Psoas muscle (tissue), 8 donors: ENCODE results near the gene ALAD. TPM values are rescaled to one million over a fixed set of nuclear protein-coding genes. Genes with fewer than 3 reads are reported as not detected.
A peak's percentile ranks its signal among the peaks of the same experiment; 100 is the strongest.
"Not testable (repeated sequence)": the region's sequence is repeated elsewhere in the genome, so short reads cannot be mapped to it uniquely, and the experiment has no call there.

Experiments used
- ATAC-seq, 4 donors: fragments of 200-7000 bp; cut with Tn5 transposase; one replicate each; pipeline ENCODE4 v1.9.1; 2020; ENCODE audit warnings: moderate library complexity in 3 of 4, mild to moderate bottlenecking in 2 of 4
- DNase-seq, 2 donors: peaks; one replicate each; pipeline ENCODE4 v3.0.0-alpha.2; 2020
- H3K27ac ChIP-seq: fragments of 200-600 bp; one replicate; pipeline ENCODE4 v1.8.0; 2022
- H3K27me3 ChIP-seq, 3 donors: fragments of 200-600 bp in 1 of 3; one replicate each; pipeline versions ENCODE4 v1.6.1 to v1.8.0; 2013 to 2022; ENCODE audit warnings: low read length in 2 of 3, mild to moderate bottlenecking in 2 of 3, moderate library complexity in 1 of 3; ENCODE audit not compliant: insufficient read depth in 3 of 3
- H3K36me3 ChIP-seq, 2 donors: fragments of 200-600 bp in 1 of 2; one replicate each; pipeline versions ENCODE4 v1.6.1 to v1.8.0; 2013 to 2022; ENCODE audit warnings: low read depth in 1 of 2, mild to moderate bottlenecking in 1 of 2, moderate library complexity in 1 of 2; ENCODE audit not compliant: insufficient read depth in 1 of 2
- H3K4me1 ChIP-seq: fragments of 200-600 bp; one replicate; pipeline ENCODE4 v1.8.0; 2022
- H3K4me3 ChIP-seq: fragments of 200-600 bp; one replicate; pipeline ENCODE4 v1.8.0; 2022; ENCODE audit warnings: mild to moderate bottlenecking
- H3K9me3 ChIP-seq: fragments of 200-600 bp; one replicate; pipeline ENCODE4 v1.8.0; 2022
- CTCF ChIP-seq: fragments of 200-600 bp; IDR thresholded peaks from one replicate; pipeline ENCODE4 v1.8.0; 2022; ENCODE audit warnings: antibody characterized with exemption
- WGBS, 3 donors: extraction: QIAGEN DNeasy Blood & Tissue Kit; methylation state at CpG; one replicate each; pipeline versions ENCODE4 v1.1.6 to v1.1.7; 2013; 5-methylcytosine and 5-hydroxymethylcytosine counted together
- intact Hi-C, 2 donors: fragments of 100-400 bp; cut with DNase I; formaldehyde crosslinking; loops; one replicate each; pipeline versions ENCODE4 v1.11.0 to v1.14.2; 2022
- polyA plus RNA-seq, 3 donors: library from polyadenylated mRNA; stranded (reverse); fragments of 200-250 nt; gene quantifications; one replicate each; pipeline ENCODE4 v1.2.3, GENCODE V29; 2013
- total RNA-seq, 4 donors: library from RNA; stranded (reverse); fragmentation: NEBNext Ultra II Directional in 2 of 4; extraction: Animal tissue kit (Norgen Biotek cat#: 25700) in 2 of 4; gene quantifications; one replicate each; pipeline versions ENCODE4 v1.2.1 to v1.2.4, GENCODE V29; 2021 to 2023
- donor health status: healthy with polysubstance abuse.
- donor health status: DM: no; HTN: no; CAD: no; lungs with moderate emphysema.
- donor health status: Bipolar disorder and iron deficiency.
- donor health status: healthy.
- donor health status: DM: yes; HTN: yes; CAD: no.
- donor health status: DM: no; HTN: no; CAD: no.
- donor health status: DM: no; HTN: no; CAD: no.
- donor health status: DM: yes; HTN: yes; CAD: no.

ALAD gene
- total and polyA plus RNA-seq, 7 donors: 13.1 to 43.1 (median 17.3) TPM

GRCh38 chr9:113406873-113407511 is 5.9 kb upstream of the ALAD start:
- not testable (repeated sequence) for ATAC-seq, H3K27ac ChIP-seq, H3K4me1 ChIP-seq, H3K27me3 ChIP-seq, H3K4me3 ChIP-seq, H3K9me3 ChIP-seq
- WGBS, 3 donors: 27% methylated on average over 7 of the region's 7 CpGs
- intact Hi-C loops: loop anchor here (5.0 to 10.0 kb wide), 3 partner anchors 92 to 252 kb away; partner anchors contain the start of gene SLC31A2 (in 1 of the 2)
- peaks cover 9 to 22% of the 10 kb centered on the region in 2 donors for H3K36me3 ChIP-seq
- DNase-seq: peak; percentile 44 to 69
- TF ChIP-seq CTCF: peak; percentile 68

- H3K27me3 ChIP-seq, DNase-seq, H3K9me3 ChIP-seq, ATAC-seq, H3K27ac ChIP-seq, H3K4me3 ChIP-seq, H3K4me1 ChIP-seq: not testable (repeated sequence)
- 73 to 85% (median 73%) methylated on average over 9 of the region's 9 CpGs for WGBS, 3 donors
- H3K36me3 ChIP-seq: peaks cover 9 to 22% of the 10 kb centered on the region in 2 donors
- intact Hi-C loops: loop anchor here (5.0 to 10.0 kb wide), 3 partner anchors 92 to 252 kb away; partner anchors contain the start of gene SLC31A2 (in 1 of the 2)
Measured at GRCh38 chr9:113406353-113406752, 5.3 kb upstream of the ALAD start.

- Histone ChIP-seq H3K36me3 (peaks cover 7 to 18% of the 10 kb centered on the region in 2 donors), H3K27ac (no peak overlapping the region), H3K4me1 (peaks cover 11% of the 10 kb centered on the region), H3K27me3 (no peaks in the 10 kb centered on the region), H3K4me3 (no peak overlapping the region), H3K9me3 (no peaks in the 10 kb centered on the region)
- 75 to 88% (median 85%) methylated on average over 2 of the region's 2 CpGs for WGBS, 3 donors
- TF ChIP-seq CTCF: no peak
- ATAC-seq (no peak), DNase-seq (no peak)
- intact Hi-C loops: loop anchor here (5.0 to 10.0 kb wide), 6 partner anchors 61 to 254 kb away; partner anchors contain the start of genes CDC26 (in 1 of the 2), PRPF4 (in 1 of the 2), SLC31A2 (in 1 of the 2) and WDR31 (in 1 of the 2)
Measured at GRCh38 chr9:113403646-113404045, 2.6 kb upstream of the ALAD start.

- TF ChIP-seq CTCF: no peak
- WGBS, 3 donors: 32 to 55% (median 55%) methylated on average over 3 of the region's 3 CpGs
- Histone ChIP-seq H3K9me3 (no peaks in the 10 kb centered on the region), H3K36me3 (peaks cover 0 to 3% of the 10 kb centered on the region in 2 donors), H3K27ac (no peak overlapping the region), H3K4me1 (peaks cover 14% of the 10 kb centered on the region), H3K4me3 (peak overlapping the region; percentile 77), H3K27me3 (no peaks in the 10 kb centered on the region)
- no peak for ATAC-seq
- intact Hi-C loops: loop anchor here (5.0 to 10.0 kb wide), 6 partner anchors 57 to 258 kb away; partner anchors contain the start of genes CDC26 (in 1 of the 2), PRPF4 (in 1 of the 2), SLC31A2 (in 1 of the 2) and WDR31 (in 1 of the 2)
- DNase-seq: no peak
Measured at GRCh38 chr9:113399646-113400200, 1.4 kb downstream of the ALAD start.

- H3K4me3 ChIP-seq: no peak overlapping the region
- peaks cover 14% of the 10 kb centered on the region for H3K4me1 ChIP-seq
- TF ChIP-seq CTCF: no peak
- peaks cover 0 to 3% of the 10 kb centered on the region in 2 donors for H3K36me3 ChIP-seq
- no peak for DNase-seq
- H3K9me3 ChIP-seq: no peaks in the 10 kb centered on the region
- 86 to 93% (median 89%) methylated on average over 5 of the region's 5 CpGs for WGBS, 3 donors
- H3K27me3 ChIP-seq: no peaks in the 10 kb centered on the region
- no peak overlapping the region for H3K27ac ChIP-seq
- intact Hi-C loops: no loop called here
- no peak for ATAC-seq
Measured at GRCh38 chr9:113398796-113399195, 2.3 kb downstream of the ALAD start.
